Midbrain (tissue), 1 donor: ENCODE results near the gene DNAJC12.
"Not testable (repeated sequence)": the region's sequence is repeated elsewhere in the genome, so short reads cannot be mapped to it uniquely, and the experiment has no call there.

Experiments used
- DNase-seq: peaks from one replicate; lab custom pipeline; 2025; lab: John Stamatoyannopoulos, UW

DNAJC12 gene

GRCh38 chr10:67837541-67838314, at the start of gene DNAJC12:
TSS of gene DNAJC12 (minus strand) at chr10:67838188. CDS start at chr10:67838011, 177 bp downstream.
- peak; percentile 82 for DNase-seq

GRCh38 chr10:67884842-67885670, 47.1 kb upstream of the DNAJC12 start:
- peak; percentile 79 for DNase-seq

- peak; percentile 97 for DNase-seq
Measured at GRCh38 chr10:67884313-67884841, 46.4 kb upstream of the DNAJC12 start, which contains the start of gene SIRT1. TSS of gene SIRT1 (plus strand) at chr10:67884656. CDS start at chr10:67884722, 66 bp downstream.

- no peak for DNase-seq
Measured at GRCh38 chr10:67883710-67884312, 45.8 kb upstream of the DNAJC12 start.

- DNase-seq = no peak
Measured at GRCh38 chr10:67878133-67878532, 40.1 kb upstream of the DNAJC12 start.

- DNase-seq = not testable (repeated sequence)
Measured at GRCh38 chr10:67877421-67877820, 39.4 kb upstream of the DNAJC12 start.

GRCh38 chr10:67875340-67876238, 37.6 kb upstream of the DNAJC12 start:
- DNase-seq = no peak

- no peak for DNase-seq
Measured at GRCh38 chr10:67869996-67870395, 32.0 kb upstream of the DNAJC12 start.

GRCh38 chr10:67868132-67868531, 30.1 kb upstream of the DNAJC12 start:
- no peak for DNase-seq

- peak; percentile 21 for DNase-seq
Measured at GRCh38 chr10:67864607-67865371, 26.8 kb upstream of the DNAJC12 start.

- DNase-seq = no peak
Measured at GRCh38 chr10:67863094-67863493, 25.1 kb upstream of the DNAJC12 start.

- DNase-seq = no peak
Measured at GRCh38 chr10:67861750-67862432, 23.9 kb upstream of the DNAJC12 start.

GRCh38 chr10:67858971-67859370, 21.0 kb upstream of the DNAJC12 start:
- DNase-seq = no peak

GRCh38 chr10:67853512-67853911, 15.5 kb upstream of the DNAJC12 start:
- DNase-seq = no peak

GRCh38 chr10:67852761-67853160, 14.8 kb upstream of the DNAJC12 start:
- DNase-seq = no peak

- DNase-seq = no peak
Measured at GRCh38 chr10:67851186-67851585, 13.2 kb upstream of the DNAJC12 start.

GRCh38 chr10:67849331-67850011, 11.5 kb upstream of the DNAJC12 start:
- peak; percentile 95 for DNase-seq

- DNase-seq = no peak
Measured at GRCh38 chr10:67843284-67843683, 5.3 kb upstream of the DNAJC12 start.

- no peak for DNase-seq
Measured at GRCh38 chr10:67841737-67842136, 3.7 kb upstream of the DNAJC12 start.
